ENCODE results near the gene SDK1.

DNA sequence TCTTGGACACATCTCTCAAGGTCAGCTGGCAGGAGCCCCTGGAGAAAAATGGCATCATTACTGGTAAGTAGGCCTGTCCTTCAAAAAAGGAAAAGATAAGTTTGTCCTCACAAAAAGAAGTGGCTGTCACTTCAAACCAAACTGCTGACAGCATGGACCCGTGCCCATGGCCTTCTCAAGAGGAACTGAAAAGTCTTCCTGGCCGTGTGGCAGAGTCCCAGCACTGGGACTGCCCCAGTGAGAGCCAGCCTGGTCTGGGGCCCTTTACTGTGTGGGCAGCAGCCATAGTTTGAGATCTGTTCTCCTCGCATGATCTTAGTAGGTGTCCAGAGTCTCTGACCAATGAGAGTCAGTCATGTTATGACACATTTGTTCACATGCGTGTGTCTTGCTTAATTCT is 766.8 kb downstream of the SDK1 start:
- TF ChIP-seq, protein P1, sequence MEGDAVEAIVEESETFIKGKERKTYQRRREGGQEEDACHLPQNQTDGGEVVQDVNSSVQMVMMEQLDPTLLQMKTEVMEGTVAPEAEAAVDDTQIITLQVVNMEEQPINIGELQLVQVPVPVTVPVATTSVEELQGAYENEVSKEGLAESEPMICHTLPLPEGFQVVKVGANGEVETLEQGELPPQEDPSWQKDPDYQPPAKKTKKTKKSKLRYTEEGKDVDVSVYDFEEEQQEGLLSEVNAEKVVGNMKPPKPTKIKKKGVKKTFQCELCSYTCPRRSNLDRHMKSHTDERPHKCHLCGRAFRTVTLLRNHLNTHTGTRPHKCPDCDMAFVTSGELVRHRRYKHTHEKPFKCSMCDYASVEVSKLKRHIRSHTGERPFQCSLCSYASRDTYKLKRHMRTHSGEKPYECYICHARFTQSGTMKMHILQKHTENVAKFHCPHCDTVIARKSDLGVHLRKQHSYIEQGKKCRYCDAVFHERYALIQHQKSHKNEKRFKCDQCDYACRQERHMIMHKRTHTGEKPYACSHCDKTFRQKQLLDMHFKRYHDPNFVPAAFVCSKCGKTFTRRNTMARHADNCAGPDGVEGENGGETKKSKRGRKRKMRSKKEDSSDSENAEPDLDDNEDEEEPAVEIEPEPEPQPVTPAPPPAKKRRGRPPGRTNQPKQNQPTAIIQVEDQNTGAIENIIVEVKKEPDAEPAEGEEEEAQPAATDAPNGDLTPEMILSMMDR (IDR thresholded peaks at IDR 0.05; ENCODE audit: control extremely low read depth in 1 of 3, insufficient read depth in 1 of 3, low read depth in 1 of 3, low read length in 3 of 3): no peak
- TF ChIP-seq YY1 (IDR thresholded peaks at IDR 0.05; ENCODE audit: low read depth, low read length) (no peak), PHF8 (conservative IDR thresholded peaks at IDR 0.05; ENCODE audit: low read depth, low read length) (no peak), RNF2 (IDR thresholded peaks at IDR 0.05; ENCODE audit: borderline replicate concordance, low read depth, low read length, missing control alignments, poor library complexity, severe bottlenecking) (no peak), CEBPB (IDR thresholded peaks at IDR 0.05; ENCODE audit: low read depth, low read length) (no peak), HDAC2 (IDR thresholded peaks at IDR 0.05; ENCODE audit: borderline replicate concordance in 1 of 2, low read depth in 2 of 2, low read length in 2 of 2) (no peak), EZH2 (IDR thresholded peaks at IDR 0.05; ENCODE audit: low read depth, low read length, severe bottlenecking) (no peak), EP300 (IDR thresholded peaks at IDR 0.05; ENCODE audit: borderline replicate concordance in 1 of 2, low read depth in 2 of 2, low read length in 2 of 2) (no peak), GTF2F1 (IDR thresholded peaks at IDR 0.05; ENCODE audit: borderline replicate concordance, low read depth, low read length) (no peak), ZNF274 (IDR thresholded peaks at IDR 0.05; ENCODE audit: borderline replicate concordance, extremely low read depth, low read length) (no peak)
